Suprapubic skin (tissue), 4 donors: ENCODE results near the gene MYD88.

ENCODE experiments used
- CTCF ChIP-seq, 2 donors: fragments of 200-600 bp in 1 of 2; fragments of 450-650 bp in 1 of 2; sonication (generic) in 1 of 2; IDR thresholded peaks; one replicate each; pipeline ENCODE4 v1.5.1; 2016 to 2019; ENCODE audit warnings: antibody characterized with exemption in 2 of 2, mild to moderate bottlenecking in 1 of 2, moderate library complexity in 1 of 2
- EP300 ChIP-seq: sonication (generic); formaldehyde crosslinking; IDR thresholded peaks from one replicate; pipeline ENCODE4 v1.6.1; 2017; ENCODE audit warnings: antibody characterized with exemption
- POLR2AphosphoS5 ChIP-seq, 3 donors: sonication (generic); formaldehyde crosslinking; IDR thresholded peaks; one replicate each; pipeline ENCODE4 v1.6.1; 2017; ENCODE audit warnings: antibody characterized with exemption in 3 of 3

- TF ChIP-seq CTCF (IDR thresholded peaks at IDR 0.05) = no peak
- TF ChIP-seq POLR2AphosphoS5 (IDR thresholded peaks at IDR 0.05) = no peak
- TF ChIP-seq EP300 = no peak
Observed at GRCh38 chr3:38115645-38116427, 22.6 kb upstream of the MYD88 start.
